GM12872 (cell line): Measurements from ENCODE around the gene HELZ.

Source experiments
- CTCF ChIP-seq: IDR thresholded peaks from 3 replicates; pipeline ENCODE4 v1.5.1; 2011; ENCODE audit warnings: low read depth, mild to moderate bottlenecking, low read length, moderate library complexity; ENCODE audit not compliant: insufficient read depth

Gene HELZ

GRCh38 chr17:67246653-67247415 is 1.8 kb upstream of the HELZ start:
- TF ChIP-seq CTCF, result 0 out of 3 replicates have a peak, but pooled peaks have one; percentile 2

GRCh38 chr17:67246403-67246652 is 1.3 kb upstream of the HELZ start:
- TF ChIP-seq CTCF, result no peak

GRCh38 chr17:67245694-67246402 is 852 bp upstream of the HELZ start:
- TF ChIP-seq CTCF, result peak; percentile 13; the same call in 1 of the 3 replicates

GRCh38 chr17:67244431-67245072 is 444 bp downstream of the HELZ start:
- TF ChIP-seq CTCF, result no peak

- TF ChIP-seq CTCF, result no peak
These were observed 1.7 kb downstream of the HELZ start for GRCh38 chr17:67243284-67243683.

GRCh38 chr17:67241719-67242341 is 3.2 kb downstream of the HELZ start:
- TF ChIP-seq CTCF, result no peak

- TF ChIP-seq CTCF, result no peak
These were observed 5.4 kb downstream of the HELZ start for GRCh38 chr17:67239597-67239996.
